Measurements from ENCODE around the gene EFCAB6.

- TF ChIP-seq CTCF (conservative IDR thresholded peaks at IDR 0.05; ENCODE audit: low read length) (no peak), EZH2phosphoT487 (IDR thresholded peaks at IDR 0.05; ENCODE audit: borderline replicate concordance, low read depth, low read length) (no peak)
These were observed 18.9 kb upstream of the EFCAB6 start for GRCh38 chr22:43830931-43831560.
